ENCODE measurements around the gene KRTAP20-1. TPM values are rescaled to one million over a fixed set of nuclear protein-coding genes. Genes with fewer than 3 reads are reported as not detected.

Gene KRTAP20-1
- not detected for total RNA-seq
- long read RNA-seq, result 0 reads

- Histone ChIP-seq H3K9me3 (no peaks in the 10 kb centered on the region), H3K27ac (no peak within 1 kb of the TSS), H3K36me3 (no peaks in the 10 kb centered on the region), H3K4me1 (no peaks in the 10 kb centered on the region), H3K4me3 (no peak within 1 kb of the TSS), H3K27me3 (no peaks in the 10 kb centered on the region)
- ATAC-seq (no peak), DNase-seq (no peak)
- intact Hi-C loops (cut with DNase I), result no loop called here
- WGBS (ENCODE audit: insufficient coverage, low coverage, low lambda C conversion rate, missing lambda C conversion rate), result 80% methylated on average over 2 of the region's 2 CpGs
- TF ChIP-seq POLR2A (IDR thresholded peaks at IDR 0.05), result no peak
- TF ChIP-seq CTCF (IDR thresholded peaks at IDR 0.05), result no peak
These were observed at the start of gene KRTAP20-1 for GRCh38 chr21:30616125-30616524. TSS of gene KRTAP20-1 (plus strand) at chr21:30616425. CDS start at chr21:30616455, 30 bp downstream.

GRCh38 chr21:30567617-30568016 lies 48.6 kb upstream of the KRTAP20-1 start:
- H3K27me3 ChIP-seq, result no peaks in the 10 kb centered on the region
- H3K36me3 ChIP-seq, result no peaks in the 10 kb centered on the region
- DNase-seq, result no peak
- ATAC-seq, result no peak
- intact Hi-C loops (cut with DNase I), result no loop called here
- no peak overlapping the region for H3K27ac ChIP-seq
- H3K4me3 ChIP-seq, result no peak overlapping the region
- H3K4me1 ChIP-seq, result no peaks in the 10 kb centered on the region
- no peak for TF ChIP-seq POLR2A (IDR thresholded peaks at IDR 0.05)
- TF ChIP-seq CTCF (IDR thresholded peaks at IDR 0.05), result no peak
- no peaks in the 10 kb centered on the region for H3K9me3 ChIP-seq

DNA sequence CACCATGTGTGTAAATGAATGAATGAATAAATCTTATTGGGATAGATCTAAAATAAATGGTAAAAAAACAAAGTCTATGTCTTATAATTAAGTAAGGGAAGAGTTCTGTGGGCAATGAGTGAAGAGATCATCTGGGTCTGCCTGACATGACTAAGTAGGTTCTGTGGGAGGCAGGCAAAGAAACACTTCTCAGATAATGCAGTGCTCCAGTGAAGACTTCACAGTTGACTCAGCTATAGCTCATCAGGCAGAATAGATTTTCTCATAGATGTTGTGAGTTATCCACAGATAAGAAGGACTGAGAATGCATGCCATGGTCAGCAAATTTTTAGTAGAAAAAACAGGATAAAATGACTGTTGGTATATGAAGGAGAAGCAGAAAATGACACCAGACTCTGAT lies 38.5 kb upstream of the KRTAP20-1 start:
- no peak for ATAC-seq
- TF ChIP-seq POLR2A (IDR thresholded peaks at IDR 0.05) (no peak), CTCF (IDR thresholded peaks at IDR 0.05) (no peak)
- intact Hi-C loops (cut with DNase I), result no loop called here

DNA sequence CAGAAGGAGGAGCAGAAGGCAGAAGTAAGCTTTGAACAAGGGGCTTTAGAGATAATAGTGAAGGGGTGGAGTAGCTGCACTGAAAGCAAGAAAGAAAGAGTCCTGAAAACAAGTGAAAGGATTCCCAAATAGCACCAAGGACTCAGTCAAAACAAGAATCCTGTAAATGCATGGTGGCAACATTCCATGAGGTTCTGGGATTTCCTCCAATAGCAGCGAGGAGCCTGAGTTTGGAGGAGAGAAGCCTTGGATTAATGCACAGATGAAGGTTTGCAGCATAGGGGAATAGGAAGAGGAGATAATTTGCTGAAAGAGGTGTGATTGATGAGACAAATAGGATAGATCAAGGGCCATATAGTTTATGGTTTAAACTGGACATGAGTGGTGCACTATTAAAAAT lies 36.9 kb upstream of the KRTAP20-1 start:
- Histone ChIP-seq H3K27ac (no peak overlapping the region), H3K27me3 (no peaks in the 10 kb centered on the region), H3K9me3 (no peaks in the 10 kb centered on the region), H3K4me3 (no peak overlapping the region), H3K4me1 (no peaks in the 10 kb centered on the region), H3K36me3 (no peaks in the 10 kb centered on the region)
- DNase-seq (no peak), ATAC-seq (no peak)
- intact Hi-C loops (cut with DNase I), result no loop called here
- WGBS (ENCODE audit: insufficient coverage, low coverage, low lambda C conversion rate, missing lambda C conversion rate), result 33% methylated on average over 1 of the region's 1 CpG
- TF ChIP-seq POLR2A (IDR thresholded peaks at IDR 0.05) (no peak), CTCF (IDR thresholded peaks at IDR 0.05) (no peak)

More for the DNA sequence above, 38.5 kb upstream of the KRTAP20-1 start:
- Histone ChIP-seq H3K27ac (no peak overlapping the region), H3K9me3 (no peaks in the 10 kb centered on the region), H3K27me3 (no peaks in the 10 kb centered on the region), H3K36me3 (no peaks in the 10 kb centered on the region), H3K4me1 (no peaks in the 10 kb centered on the region), H3K4me3 (no peak overlapping the region)
- no peak for DNase-seq

GRCh38 chr21:30580132-30580531 lies 36.1 kb upstream of the KRTAP20-1 start:
- TF ChIP-seq CTCF (IDR thresholded peaks at IDR 0.05) (no peak), POLR2A (IDR thresholded peaks at IDR 0.05) (no peak)
- Histone ChIP-seq H3K36me3 (no peaks in the 10 kb centered on the region), H3K4me3 (no peak overlapping the region), H3K27me3 (no peaks in the 10 kb centered on the region), H3K4me1 (no peaks in the 10 kb centered on the region), H3K27ac (no peak overlapping the region), H3K9me3 (no peaks in the 10 kb centered on the region)
- WGBS (ENCODE audit: insufficient coverage, low coverage, low lambda C conversion rate, missing lambda C conversion rate), result 41% methylated on average over 3 of the region's 3 CpGs
- intact Hi-C loops (cut with DNase I), result no loop called here
- no peak for ATAC-seq
- no peak for DNase-seq

All from right lobe of liver (tissue), 6 donors.